Colon (tissue), 2 donors: ENCODE data around the gene RPRD1B.
"Not testable (repeated sequence)": the region's sequence is repeated elsewhere in the genome, so short reads cannot be mapped to it uniquely, and the experiment has no call there.

ENCODE experiments used
- FAIRE-seq: peaks from 2 replicates; lab custom pipeline; 2012; peaks lifted over from hg19 to GRCh38; lab: Jason Lieb, UNC
- donor health status: control.
- donor health status: control.

The RPRD1B gene

GRCh38 chr20:38001173-38001875 lies 32.2 kb upstream of the RPRD1B start:
- FAIRE-seq: no peak

- no peak for FAIRE-seq
These were observed 31.6 kb upstream of the RPRD1B start for GRCh38 chr20:38001981-38002380.

- FAIRE-seq: no peak
These were observed 31.1 kb upstream of the RPRD1B start for GRCh38 chr20:38002422-38002821.

GRCh38 chr20:38004416-38004815 lies 29.1 kb upstream of the RPRD1B start:
- no peak for FAIRE-seq

GRCh38 chr20:38005903-38006302 lies 27.6 kb upstream of the RPRD1B start:
- FAIRE-seq: no peak

- FAIRE-seq: no peak
These were observed 26.0 kb upstream of the RPRD1B start for GRCh38 chr20:38007526-38007925.

- FAIRE-seq: no peak
These were observed 25.2 kb upstream of the RPRD1B start for GRCh38 chr20:38008233-38008944.

- FAIRE-seq: not testable (repeated sequence)
These were observed 24.1 kb upstream of the RPRD1B start for GRCh38 chr20:38009416-38009815.

GRCh38 chr20:38011696-38012095 lies 21.9 kb upstream of the RPRD1B start:
- no peak for FAIRE-seq

- FAIRE-seq: no peak
These were observed 21.2 kb upstream of the RPRD1B start for GRCh38 chr20:38012332-38012731.

GRCh38 chr20:38013887-38014286 lies 19.7 kb upstream of the RPRD1B start:
- FAIRE-seq: no peak

- no peak for FAIRE-seq
These were observed 15.6 kb upstream of the RPRD1B start for GRCh38 chr20:38017959-38018358.

GRCh38 chr20:38018385-38018784 lies 15.2 kb upstream of the RPRD1B start:
- no peak for FAIRE-seq

GRCh38 chr20:38021087-38021772 lies 12.3 kb upstream of the RPRD1B start:
- FAIRE-seq: no peak

- FAIRE-seq: no peak
These were observed 10.2 kb upstream of the RPRD1B start for GRCh38 chr20:38023181-38024001.

- no peak for FAIRE-seq
These were observed 9.1 kb upstream of the RPRD1B start for GRCh38 chr20:38024496-38024895.

GRCh38 chr20:38029453-38029852 lies 4.1 kb upstream of the RPRD1B start:
- no peak for FAIRE-seq

GRCh38 chr20:38031957-38032356 lies 1.6 kb upstream of the RPRD1B start:
- no peak for FAIRE-seq

GRCh38 chr20:38032585-38033329 lies 789 bp upstream of the RPRD1B start:
- no peak for FAIRE-seq

- FAIRE-seq: no peak
These were observed 633 bp downstream of the RPRD1B start for GRCh38 chr20:38034108-38034649.

GRCh38 chr20:38034961-38035360 lies 1.4 kb downstream of the RPRD1B start:
- no peak for FAIRE-seq
